Colonic mucosa (tissue), 4 donors: ENCODE data around the gene GALNT15. TPM values are rescaled to one million over a fixed set of nuclear protein-coding genes. Genes with fewer than 3 reads are reported as not detected.
A peak's percentile ranks its signal among the peaks of the same experiment; 100 is the strongest.

Experiments used
- DNase-seq: peaks from one replicate; pipeline ENCODE4 v3.0.0-alpha.2; 2020
- H3K27ac ChIP-seq: fragments of 200-600 bp; one replicate; pipeline ENCODE4 v1.8.0; 2021
- H3K27me3 ChIP-seq: fragments of 200-600 bp; one replicate; pipeline ENCODE4 v1.8.0; 2021
- H3K36me3 ChIP-seq: fragments of 200-600 bp; one replicate; pipeline ENCODE4 v1.8.0; 2021
- H3K4me1 ChIP-seq: fragments of 200-600 bp; one replicate; pipeline ENCODE4 v1.8.0; 2021; ENCODE audit warnings: mild to moderate bottlenecking
- H3K4me3 ChIP-seq: fragments of 200-600 bp; one replicate; pipeline ENCODE4 v1.8.0; 2021
- H3K9ac ChIP-seq, 2 donors: one replicate each; pipeline ENCODE4 v1.7.0; 2013; ENCODE audit warnings: control low read depth in 2 of 2, low read depth in 2 of 2, low read length in 2 of 2
- H3K9me3 ChIP-seq: fragments of 200-600 bp; one replicate; pipeline ENCODE4 v1.8.0; 2021
- CTCF ChIP-seq: fragments of 200-600 bp; IDR thresholded peaks from one replicate; pipeline ENCODE4 v1.8.0; 2022; ENCODE audit warnings: antibody characterized with exemption, mild to moderate bottlenecking
- intact Hi-C: fragments of 100-400 bp; cut with DNase I; formaldehyde crosslinking; loops from one replicate; pipeline ENCODE4 v1.14.1; 2022
- total RNA-seq, 2 donors: library from RNA; stranded (reverse); fragmentation: NEBNext Ultra II Directional in 1 of 2; extraction: Animal tissue kit (Norgen Biotek cat#: 25700) in 1 of 2; gene quantifications; one replicate each; pipeline ENCODE4 v1.2.1, GENCODE V29; 2021
- donor health status: healthy.
- donor health status: DM: no; HTN: no; CAD: no.
- donor health status: DM: no; HTN: no; CAD: no.

Gene GALNT15
- total RNA-seq, 2 donors from 2014 or later = 2.1 to 4.5 TPM

- no peak for DNase-seq
- no peak for TF ChIP-seq CTCF
- no peaks in the 10 kb centered on the region for H3K4me1 ChIP-seq
- H3K9me3 ChIP-seq = no peaks in the 10 kb centered on the region
- H3K9ac ChIP-seq = peak overlapping the region in 1 of 2 donors; percentile 2
- no peaks in the 10 kb centered on the region for H3K27me3 ChIP-seq
- no peak overlapping the region for H3K27ac ChIP-seq
- no peak overlapping the region for H3K4me3 ChIP-seq
- intact Hi-C loops = loop anchor here (5.0 to 10.0 kb wide), 3 partner anchors 71 to 614 kb away; no protein-coding TSS in a partner anchor
- H3K36me3 ChIP-seq = no peaks in the 10 kb centered on the region
Measured at GRCh38 chr3:16248556-16248955, 74.1 kb downstream of the GALNT15 start.

GRCh38 chr3:16249336-16249735, 74.9 kb downstream of the GALNT15 start:
- Histone ChIP-seq H3K36me3 (no peaks in the 10 kb centered on the region), H3K4me1 (no peaks in the 10 kb centered on the region), H3K27ac (no peak overlapping the region), H3K9ac (no peak overlapping the region), H3K27me3 (no peaks in the 10 kb centered on the region), H3K9me3 (no peaks in the 10 kb centered on the region), H3K4me3 (no peak overlapping the region)
- intact Hi-C loops = loop anchor here (5.0 to 10.0 kb wide), 3 partner anchors 72 to 615 kb away; no protein-coding TSS in a partner anchor
- no peak for DNase-seq
- no peak for TF ChIP-seq CTCF

- Histone ChIP-seq H3K36me3 (no peaks in the 10 kb centered on the region), H3K9ac (no peak overlapping the region), H3K4me1 (no peaks in the 10 kb centered on the region), H3K27ac (no peak overlapping the region), H3K4me3 (no peak overlapping the region), H3K27me3 (no peaks in the 10 kb centered on the region), H3K9me3 (no peaks in the 10 kb centered on the region)
- no peak for TF ChIP-seq CTCF
- no peak for DNase-seq
- intact Hi-C loops = loop anchor here (5.0 to 10.0 kb wide), 3 partner anchors 73 to 615 kb away; no protein-coding TSS in a partner anchor
Measured at GRCh38 chr3:16249886-16250285, 75.4 kb downstream of the GALNT15 start.

- Histone ChIP-seq H3K9me3 (no peaks in the 10 kb centered on the region), H3K36me3 (no peaks in the 10 kb centered on the region), H3K9ac (no peak overlapping the region), H3K4me1 (no peaks in the 10 kb centered on the region), H3K4me3 (no peak overlapping the region), H3K27me3 (no peaks in the 10 kb centered on the region), H3K27ac (no peak overlapping the region)
- TF ChIP-seq CTCF = no peak
- intact Hi-C loops = no loop called here
- DNase-seq = no peak
Measured at GRCh38 chr3:16251316-16252085, 77.0 kb downstream of the GALNT15 start.

GRCh38 chr3:16252243-16252978, 77.9 kb downstream of the GALNT15 start:
- DNase-seq = peak; percentile 26
- TF ChIP-seq CTCF = no peak
- intact Hi-C loops = no loop called here
- H3K9ac ChIP-seq = no peak overlapping the region
- no peaks in the 10 kb centered on the region for H3K27me3 ChIP-seq
- H3K36me3 ChIP-seq = no peaks in the 10 kb centered on the region
- no peak overlapping the region for H3K4me3 ChIP-seq
- no peaks in the 10 kb centered on the region for H3K4me1 ChIP-seq
- no peak overlapping the region for H3K27ac ChIP-seq
- H3K9me3 ChIP-seq = no peaks in the 10 kb centered on the region
